ENCODE data around the gene CGB1. TPM values are rescaled to one million over a fixed set of nuclear protein-coding genes. Genes with fewer than 3 reads are reported as not detected.

CGB1 gene
- total RNA-seq, 1 donor from 2014 or later = not detected

DNA sequence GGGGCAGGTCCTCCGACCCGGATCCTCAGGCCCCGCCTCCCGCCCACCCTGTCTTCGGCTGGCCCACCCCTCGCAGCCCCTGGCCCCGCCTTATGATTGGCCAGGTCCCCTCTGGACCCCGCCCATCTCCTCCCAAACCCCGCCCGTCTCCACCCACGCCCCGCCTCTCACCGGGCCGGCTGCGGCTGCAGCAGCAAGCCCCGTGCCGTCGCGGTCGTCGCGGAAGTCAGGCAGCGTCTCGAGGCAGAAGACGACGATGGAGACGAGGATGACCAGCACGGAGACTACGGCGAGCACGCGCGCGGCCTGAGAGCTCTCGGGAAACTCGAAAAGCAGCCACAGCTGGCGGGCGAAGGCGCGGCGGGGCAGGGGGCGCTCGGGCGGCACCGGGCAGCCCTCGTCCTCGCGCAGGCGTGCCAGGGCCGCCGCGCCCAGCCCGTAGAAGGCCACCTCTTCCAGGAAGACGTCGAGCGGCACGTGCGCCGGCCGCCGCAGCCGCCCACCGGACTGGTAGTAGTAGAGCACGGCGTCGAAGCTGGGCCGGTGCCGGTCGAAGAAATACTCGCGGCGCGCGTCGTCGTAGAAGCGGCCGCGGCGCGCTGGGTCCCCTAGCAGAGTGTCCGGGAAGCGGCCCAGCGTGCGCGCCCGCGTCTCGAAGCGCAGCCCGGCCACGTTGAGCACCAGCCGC, 35.3 kb upstream of the CGB1 start:
- Mint-ChIP-seq H3K4me1 (ENCODE audit: low read depth) (no peaks in the 10 kb centered on the region), H3K4me3 (ENCODE audit: low read depth) (no peak overlapping the region), H3K27me3 (peaks cover 71% of the 10 kb centered on the region), H3K36me3 (ENCODE audit: insufficient read depth) (no peaks in the 10 kb centered on the region), H3K9me3 (ENCODE audit: low read depth) (peaks cover 8% of the 10 kb centered on the region), H3K27ac (no peak overlapping the region)
- no peak for DNase-seq (ENCODE audit: low spot score, unreplicated experiment)
- TF ChIP-seq, protein P1, sequence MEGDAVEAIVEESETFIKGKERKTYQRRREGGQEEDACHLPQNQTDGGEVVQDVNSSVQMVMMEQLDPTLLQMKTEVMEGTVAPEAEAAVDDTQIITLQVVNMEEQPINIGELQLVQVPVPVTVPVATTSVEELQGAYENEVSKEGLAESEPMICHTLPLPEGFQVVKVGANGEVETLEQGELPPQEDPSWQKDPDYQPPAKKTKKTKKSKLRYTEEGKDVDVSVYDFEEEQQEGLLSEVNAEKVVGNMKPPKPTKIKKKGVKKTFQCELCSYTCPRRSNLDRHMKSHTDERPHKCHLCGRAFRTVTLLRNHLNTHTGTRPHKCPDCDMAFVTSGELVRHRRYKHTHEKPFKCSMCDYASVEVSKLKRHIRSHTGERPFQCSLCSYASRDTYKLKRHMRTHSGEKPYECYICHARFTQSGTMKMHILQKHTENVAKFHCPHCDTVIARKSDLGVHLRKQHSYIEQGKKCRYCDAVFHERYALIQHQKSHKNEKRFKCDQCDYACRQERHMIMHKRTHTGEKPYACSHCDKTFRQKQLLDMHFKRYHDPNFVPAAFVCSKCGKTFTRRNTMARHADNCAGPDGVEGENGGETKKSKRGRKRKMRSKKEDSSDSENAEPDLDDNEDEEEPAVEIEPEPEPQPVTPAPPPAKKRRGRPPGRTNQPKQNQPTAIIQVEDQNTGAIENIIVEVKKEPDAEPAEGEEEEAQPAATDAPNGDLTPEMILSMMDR (IDR thresholded peaks at IDR 0.05; ENCODE audit: unreplicated experiment) = no peak

DNA sequence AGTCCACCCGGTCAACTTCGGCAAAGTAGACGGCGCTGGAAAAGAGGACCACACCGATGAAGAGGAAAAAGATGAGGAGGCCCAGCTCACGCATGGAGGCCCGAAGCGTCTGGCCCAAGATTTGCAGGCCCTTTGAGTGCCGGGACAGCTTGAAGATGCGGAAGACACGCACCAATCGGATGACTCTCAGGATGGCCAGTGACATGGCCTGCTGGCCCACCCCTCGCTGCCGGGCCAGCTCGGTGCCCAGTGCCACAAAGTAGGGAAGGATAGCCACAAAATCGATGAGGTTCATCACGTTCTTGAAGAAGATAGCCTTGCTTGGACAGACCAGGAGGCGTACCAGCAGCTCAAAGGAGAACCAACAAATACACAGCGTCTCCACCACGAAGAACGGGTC, 33.7 kb upstream of the CGB1 start:
- no peak for DNase-seq (ENCODE audit: low spot score, unreplicated experiment)
- TF ChIP-seq, protein P1 (IDR thresholded peaks at IDR 0.05; ENCODE audit: unreplicated experiment) = no peak
- peaks cover 82% of the 10 kb centered on the region for H3K27me3 Mint-ChIP-seq

DNA sequence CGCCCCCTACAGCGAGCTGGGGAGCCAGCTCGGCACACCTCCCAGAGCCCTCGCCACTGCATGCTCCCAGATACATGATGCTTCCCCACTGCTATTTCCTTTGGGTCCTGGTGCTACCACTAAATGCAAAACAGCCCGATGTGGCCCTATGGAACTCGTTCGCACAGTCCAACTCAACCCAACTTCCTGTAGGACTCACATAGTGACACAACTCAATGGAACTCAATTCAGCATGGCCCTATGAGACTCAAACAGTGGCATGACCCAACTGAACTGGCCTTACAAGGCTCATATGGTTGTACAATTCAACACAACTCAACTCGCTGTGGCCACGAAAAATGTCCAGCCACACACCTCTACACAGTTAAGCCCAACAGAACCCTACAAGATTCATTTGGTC, 32.3 kb upstream of the CGB1 start:
- TF ChIP-seq, protein P1 (IDR thresholded peaks at IDR 0.05; ENCODE audit: unreplicated experiment) = no peak

More for the DNA sequence above, 33.7 kb upstream of the CGB1 start:
- no peak overlapping the region for H3K4me3 Mint-ChIP-seq (ENCODE audit: low read depth)
- peaks cover 8% of the 10 kb centered on the region for H3K9me3 Mint-ChIP-seq (ENCODE audit: low read depth)
- H3K27ac Mint-ChIP-seq = no peak overlapping the region
- H3K36me3 Mint-ChIP-seq (ENCODE audit: insufficient read depth) = no peaks in the 10 kb centered on the region
- peaks cover 3% of the 10 kb centered on the region for H3K4me1 Mint-ChIP-seq (ENCODE audit: low read depth)

DNA sequence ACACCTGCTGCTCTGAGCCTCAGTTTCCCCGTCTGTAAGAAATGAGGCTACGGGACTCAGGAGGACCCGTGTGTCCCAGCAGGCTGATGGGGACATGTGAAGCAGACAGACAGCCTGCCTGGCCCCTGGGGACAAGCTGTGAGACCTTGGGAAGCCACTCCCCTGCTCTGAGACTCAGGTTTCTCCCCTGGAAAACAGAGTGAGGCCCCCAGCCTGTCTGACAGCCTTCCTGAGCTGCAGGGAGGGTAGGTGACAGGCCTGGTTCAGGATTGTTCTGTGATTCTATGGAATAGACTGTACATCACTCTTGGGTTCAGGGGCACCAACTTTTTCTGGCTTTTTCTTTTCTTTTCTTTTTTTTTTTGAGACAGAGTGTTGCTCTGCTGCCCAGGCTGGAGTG, 30.9 kb upstream of the CGB1 start:
- H3K27me3 Mint-ChIP-seq = peaks cover 68% of the 10 kb centered on the region
- H3K36me3 Mint-ChIP-seq (ENCODE audit: insufficient read depth) = no peaks in the 10 kb centered on the region
- H3K4me1 Mint-ChIP-seq (ENCODE audit: low read depth) = peaks cover 4% of the 10 kb centered on the region
- TF ChIP-seq, protein P1 (IDR thresholded peaks at IDR 0.05; ENCODE audit: unreplicated experiment) = no peak
- no peak overlapping the region for H3K4me3 Mint-ChIP-seq (ENCODE audit: low read depth)
- H3K9me3 Mint-ChIP-seq (ENCODE audit: low read depth) = peaks cover 8% of the 10 kb centered on the region
- H3K27ac Mint-ChIP-seq = no peak overlapping the region
- DNase-seq (ENCODE audit: low spot score, unreplicated experiment) = no peak

More for the DNA sequence above, 32.3 kb upstream of the CGB1 start:
- no peak overlapping the region for H3K4me3 Mint-ChIP-seq (ENCODE audit: low read depth)
- H3K36me3 Mint-ChIP-seq (ENCODE audit: insufficient read depth) = no peaks in the 10 kb centered on the region
- no peak for DNase-seq (ENCODE audit: low spot score, unreplicated experiment)
- no peak overlapping the region for H3K27ac Mint-ChIP-seq
- peaks cover 4% of the 10 kb centered on the region for H3K4me1 Mint-ChIP-seq (ENCODE audit: low read depth)
- H3K9me3 Mint-ChIP-seq (ENCODE audit: low read depth) = peaks cover 8% of the 10 kb centered on the region
- H3K27me3 Mint-ChIP-seq = peaks cover 75% of the 10 kb centered on the region

DNA sequence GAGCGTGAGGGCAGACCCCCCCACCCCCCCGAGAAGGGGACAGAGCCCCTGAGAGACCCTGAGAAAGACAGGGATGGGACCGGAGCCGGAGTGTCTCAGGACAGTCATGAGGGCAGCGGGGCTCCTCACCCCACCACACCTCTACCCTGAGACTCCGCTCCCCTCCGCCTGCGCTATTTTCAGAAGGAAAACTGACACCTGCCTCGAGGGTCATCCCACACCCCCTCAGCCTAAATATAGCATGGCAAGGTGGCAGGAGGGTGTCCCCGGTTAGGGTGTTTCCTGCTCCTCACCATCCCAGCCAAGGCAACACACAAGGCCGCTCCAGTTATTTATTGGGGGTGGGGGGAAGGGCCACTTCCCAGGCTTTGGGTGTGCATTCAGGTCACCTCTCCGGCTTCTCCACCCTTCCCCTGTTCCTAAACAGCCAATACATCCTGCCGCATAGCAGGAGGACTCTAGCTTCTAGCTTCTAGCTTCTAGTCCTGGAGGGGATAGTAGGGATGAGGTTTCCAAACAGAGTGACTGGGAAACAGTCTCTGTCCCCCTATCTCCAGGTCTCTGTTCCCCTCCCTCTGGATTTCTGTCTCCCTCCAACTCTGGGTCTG, 29.3 kb upstream of the CGB1 start:
- peaks cover 4% of the 10 kb centered on the region for H3K4me1 Mint-ChIP-seq (ENCODE audit: low read depth)
- TF ChIP-seq, protein P1 (IDR thresholded peaks at IDR 0.05; ENCODE audit: unreplicated experiment) = no peak
- peaks cover 8% of the 10 kb centered on the region for H3K9me3 Mint-ChIP-seq (ENCODE audit: low read depth)
- no peaks in the 10 kb centered on the region for H3K36me3 Mint-ChIP-seq (ENCODE audit: insufficient read depth)
- H3K27me3 Mint-ChIP-seq = peaks cover 61% of the 10 kb centered on the region
- no peak overlapping the region for H3K4me3 Mint-ChIP-seq (ENCODE audit: low read depth)
- H3K27ac Mint-ChIP-seq = no peak overlapping the region
- no peak for DNase-seq (ENCODE audit: low spot score, unreplicated experiment)
